Thyroid gland (tissue), 4 donors: ENCODE data around the gene NT5C2.

Source experiments
- CTCF ChIP-seq, 6 experiments: fragments of 200-600 bp in 3 of 6; fragments of 450-650 bp in 3 of 6; sonication (generic) in 3 of 6; IDR thresholded peaks; one replicate each; pipeline ENCODE4 v1.5.1; 2016 to 2019; ENCODE audit warnings: antibody characterized with exemption in 6 of 6, mild to moderate bottlenecking in 2 of 6, inconsistent platforms in 1 of 6, moderate library complexity in 1 of 6
- POLR2A ChIP-seq, 2 donors: fragments of 450-650 bp; IDR thresholded peaks; one replicate each; pipeline ENCODE4 v1.6.1; 2017; ENCODE audit warnings: antibody characterized with exemption in 2 of 2, mild to moderate bottlenecking in 2 of 2, moderate library complexity in 1 of 2

DNA sequence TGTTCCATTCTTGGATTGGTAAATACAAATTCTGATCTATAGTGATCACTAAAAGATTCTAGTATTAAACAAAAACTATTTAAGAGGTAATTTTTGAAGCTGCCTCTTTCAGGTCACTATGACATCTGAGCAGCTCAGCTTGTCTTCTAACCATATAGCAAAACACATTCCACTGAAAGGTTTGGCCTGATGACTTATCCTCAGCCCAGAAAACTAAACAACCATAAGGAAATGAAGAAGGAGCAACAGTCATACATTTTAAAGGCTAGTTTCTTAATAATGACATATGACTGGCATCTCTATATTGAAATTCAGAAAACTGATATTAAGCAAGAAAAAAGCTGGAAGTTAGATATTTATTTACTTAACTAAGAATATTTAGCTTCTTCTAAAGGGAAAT is 24.6 kb downstream of the NT5C2 start:
- TF ChIP-seq POLR2A (IDR thresholded peaks at IDR 0.05) (no peak), CTCF (IDR thresholded peaks at IDR 0.05) (no peak)
